ENCODE data around the gene ADM5. TPM values are rescaled to one million over a fixed set of nuclear protein-coding genes. Genes with fewer than 3 reads are reported as not detected.
"Not testable (repeated sequence)": the region's sequence is repeated elsewhere in the genome, so short reads cannot be mapped to it uniquely, and the experiment has no call there.

ADM5 gene
- total RNA-seq, 1 experiment from 2014 or later, result 1.4 TPM

GRCh38 chr19:49700563-49700962 lies 11.2 kb downstream of the ADM5 start:
- DNase-seq (ENCODE audit: low spot score), result no peak

- DNase-seq (ENCODE audit: low spot score), result no peak
Measured at GRCh38 chr19:49701271-49701786, 11.9 kb downstream of the ADM5 start.

DNA sequence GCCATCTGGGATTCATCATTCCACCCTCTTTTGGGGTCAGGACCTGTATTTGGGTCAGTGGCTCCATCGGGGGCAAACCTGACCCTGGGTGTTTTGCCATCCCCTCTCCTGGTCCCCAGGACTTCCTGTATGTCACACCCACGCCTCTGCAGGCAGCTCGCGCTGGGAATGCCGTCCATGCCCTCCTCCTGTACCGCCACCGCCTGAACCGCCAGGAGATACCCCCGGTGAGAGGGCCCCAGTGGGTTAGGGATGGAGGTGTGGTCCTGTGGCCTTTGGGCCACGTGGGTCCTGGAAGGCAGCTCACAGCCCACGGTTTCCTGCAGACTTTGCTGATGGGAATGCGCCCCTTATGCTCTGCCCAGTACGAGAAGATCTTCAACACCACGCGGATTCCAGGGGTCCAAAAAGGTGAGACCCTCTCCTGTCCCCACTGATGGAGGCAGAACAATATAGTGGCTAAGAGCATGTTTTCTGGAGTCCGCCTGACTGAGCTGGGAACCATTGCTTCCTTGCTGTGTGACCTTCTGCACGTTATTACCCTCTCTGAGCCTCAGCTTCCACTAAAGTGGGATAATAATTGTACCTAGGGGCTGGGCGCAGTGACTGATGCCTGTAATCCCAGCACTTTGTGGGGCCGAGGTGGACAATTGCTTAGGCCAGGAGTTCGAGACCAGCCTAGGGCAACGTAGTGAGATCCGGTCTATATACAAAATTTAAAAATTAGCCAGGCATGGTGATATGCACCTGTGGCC lies 15.7 kb downstream of the ADM5 start:
- no peak for DNase-seq (ENCODE audit: low spot score)

DNA sequence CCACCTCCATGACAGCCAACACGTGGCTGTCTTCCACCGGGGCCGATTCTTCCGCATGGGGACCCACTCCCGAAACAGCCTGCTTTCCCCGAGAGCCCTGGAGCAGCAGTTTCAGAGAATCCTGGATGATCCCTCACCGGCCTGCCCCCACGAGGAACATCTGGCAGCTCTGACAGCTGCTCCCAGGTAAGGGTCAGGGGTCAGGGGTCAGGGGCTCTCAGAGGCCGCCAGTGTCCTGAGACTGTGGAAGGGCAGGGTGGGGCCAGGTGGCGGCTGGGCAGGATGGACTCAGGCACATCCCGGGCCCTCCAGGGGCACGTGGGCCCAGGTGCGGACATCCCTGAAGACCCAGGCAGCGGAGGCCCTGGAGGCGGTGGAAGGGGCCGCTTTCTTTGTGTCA lies 16.5 kb downstream of the ADM5 start:
- no peak for DNase-seq (ENCODE audit: low spot score)

DNA sequence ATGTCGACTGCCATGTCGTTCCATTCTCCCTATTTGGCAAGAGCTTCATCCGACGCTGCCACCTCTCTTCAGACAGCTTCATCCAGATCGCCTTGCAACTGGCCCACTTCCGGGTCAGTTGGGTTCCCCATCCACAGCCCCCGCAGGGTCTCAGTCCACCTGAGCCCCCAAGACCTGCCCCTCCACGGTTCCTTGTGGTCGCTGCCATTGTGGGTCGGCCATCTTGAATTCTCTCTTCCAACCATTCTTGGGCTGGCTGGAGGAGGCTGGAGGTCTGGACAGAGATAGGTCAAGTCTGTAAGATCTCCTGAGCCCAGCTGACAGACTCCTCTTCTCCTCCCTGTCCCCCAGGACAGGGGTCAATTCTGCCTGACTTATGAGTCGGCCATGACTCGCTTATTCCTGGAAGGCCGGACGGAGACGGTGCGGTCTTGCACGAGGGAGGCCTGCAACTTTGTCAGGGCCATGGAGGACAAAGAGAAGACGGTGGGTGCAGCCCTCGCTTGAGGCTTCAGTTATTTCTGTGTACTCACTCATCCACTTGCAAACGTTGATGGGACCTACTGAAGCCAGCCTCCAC lies 21.1 kb downstream of the ADM5 start:
- no peak for DNase-seq (ENCODE audit: low spot score)

GRCh38 chr19:49712397-49712859 lies 23.0 kb downstream of the ADM5 start:
- DNase-seq (ENCODE audit: low spot score), result peak; percentile 56

DNA sequence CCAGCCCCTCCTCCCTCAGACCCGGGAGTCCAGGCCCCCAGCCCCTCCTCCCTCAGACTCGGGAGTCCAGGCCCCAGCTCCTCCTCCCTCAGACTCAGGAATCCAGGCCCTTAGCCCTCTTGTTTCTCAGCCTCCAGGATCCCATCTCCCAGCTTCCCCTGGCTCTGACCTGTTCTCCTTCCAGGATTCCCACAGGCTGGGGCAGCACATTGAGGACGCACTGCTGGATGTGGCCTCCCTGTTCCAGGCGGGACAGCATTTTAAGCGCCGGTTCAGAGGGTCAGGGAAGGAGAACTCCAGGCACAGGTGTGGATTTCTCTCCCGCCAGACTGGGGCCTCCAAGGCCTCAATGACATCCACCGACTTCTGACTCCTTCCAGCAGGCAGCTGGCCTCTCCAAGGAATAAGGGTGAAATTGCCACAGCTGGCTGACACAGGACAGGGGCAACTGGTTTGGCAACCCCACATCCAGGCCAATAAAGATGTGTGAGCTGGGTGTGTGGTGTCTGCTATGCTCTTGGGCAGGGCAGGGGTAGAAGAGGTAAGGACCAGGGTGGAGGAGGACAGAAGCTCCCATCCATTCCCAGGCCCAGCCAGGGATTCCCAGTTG lies 23.9 kb downstream of the ADM5 start:
- no peak for DNase-seq (ENCODE audit: low spot score)

DNA sequence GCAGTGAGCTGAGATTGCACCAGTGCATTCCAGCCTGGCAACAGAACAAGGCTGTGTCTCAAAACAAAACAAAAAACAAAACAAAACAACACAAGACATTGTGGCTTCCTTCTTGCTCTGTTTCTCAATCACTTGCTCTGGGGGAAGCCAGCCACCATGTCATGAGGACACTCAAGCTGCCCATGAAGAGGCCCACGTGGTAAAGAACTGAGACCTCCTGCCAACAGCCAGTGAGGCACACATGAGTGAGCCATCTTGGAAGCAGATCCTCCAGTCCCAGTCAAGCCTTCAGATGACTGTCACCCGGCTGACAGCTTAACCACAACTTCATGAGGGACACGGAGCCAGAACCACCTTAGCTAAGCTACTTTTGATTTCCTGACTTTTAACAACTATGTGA lies 26.8 kb downstream of the ADM5 start:
- no peak for DNase-seq (ENCODE audit: low spot score)

GRCh38 chr19:49718511-49718910 lies 29.1 kb downstream of the ADM5 start:
- no peak for DNase-seq (ENCODE audit: low spot score)

GRCh38 chr19:49718991-49719390 lies 29.6 kb downstream of the ADM5 start:
- no peak for DNase-seq (ENCODE audit: low spot score)

GRCh38 chr19:49719420-49719819 lies 30.0 kb downstream of the ADM5 start:
- not testable (repeated sequence) for DNase-seq (ENCODE audit: low spot score)

GRCh38 chr19:49727217-49728030 lies 38.0 kb downstream of the ADM5 start:
- no peak for DNase-seq (ENCODE audit: low spot score)

GRCh38 chr19:49730166-49730565 lies 40.8 kb downstream of the ADM5 start:
- no peak for DNase-seq (ENCODE audit: low spot score)

- no peak for DNase-seq (ENCODE audit: low spot score)
Measured at GRCh38 chr19:49738268-49738667, 48.9 kb downstream of the ADM5 start.

DNA sequence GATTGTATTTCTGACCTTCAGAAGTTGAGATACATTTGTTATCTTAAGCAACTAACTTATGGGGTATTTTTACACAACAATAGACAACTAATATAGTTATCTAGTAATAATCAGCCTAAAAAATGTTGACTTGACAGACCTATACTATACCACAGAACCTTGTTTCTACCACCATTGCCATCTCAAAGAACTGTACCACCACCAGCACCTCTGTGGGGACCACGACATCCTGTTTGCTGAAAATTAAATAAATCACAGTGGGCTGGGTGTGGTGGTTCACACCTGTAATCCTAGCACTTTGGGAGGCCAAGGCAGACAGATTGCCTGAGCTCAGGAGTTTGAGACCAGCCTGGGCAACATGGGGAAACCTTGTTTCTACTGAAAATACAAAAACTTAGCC lies 49.7 kb downstream of the ADM5 start:
- no peak for DNase-seq (ENCODE audit: low spot score)

DNA sequence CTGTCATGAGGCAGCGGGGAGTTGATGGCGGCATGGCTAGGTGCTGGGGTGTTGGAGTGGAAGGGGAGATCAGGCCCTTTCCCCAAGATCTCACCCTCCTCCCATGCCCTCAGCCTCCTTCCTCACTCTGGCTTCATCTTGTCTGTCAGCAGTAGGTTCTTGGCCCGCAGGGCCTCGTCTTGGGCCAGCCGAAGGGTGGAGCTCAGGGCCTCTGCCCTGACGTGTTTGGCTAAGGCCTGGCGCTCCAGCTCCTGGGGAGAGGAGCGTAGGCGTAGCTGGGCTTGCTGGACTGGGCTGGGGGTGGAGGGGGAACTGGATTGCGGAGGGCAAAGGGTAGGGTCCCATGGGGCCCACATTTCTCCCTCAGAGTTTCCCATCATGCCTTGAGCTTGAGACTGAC lies 50.5 kb downstream of the ADM5 start:
- no peak for DNase-seq (ENCODE audit: low spot score)

Other genes with a start within 250 kb of the ADM5 start
- gene SLC17A7, start 248.1 kb upstream of the ADM5 start, total RNA-seq (2014; rRNA removed; shearing (Covaris generic)), result 0.25 and 0.45 TPM in 2 replicates
- gene PIH1D1, start 237.8 kb upstream of the ADM5 start, total RNA-seq (2014; rRNA removed; shearing (Covaris generic)), result 99.2 and 113 TPM in 2 replicates
- gene ALDH16A1, start 236.4 kb upstream of the ADM5 start, total RNA-seq (2014; rRNA removed; shearing (Covaris generic)), result 17.0 and 25.7 TPM in 2 replicates
- 2.6 and 6.0 TPM in 2 replicates for gene FLT3LG, start 215.4 kb upstream of the ADM5 start, total RNA-seq (2014; rRNA removed; shearing (Covaris generic))
- 3,219 and 3,620 TPM in 2 replicates for gene RPL13A, start 202.0 kb upstream of the ADM5 start, total RNA-seq (2014; rRNA removed; shearing (Covaris generic))
- gene RPS11, start 193.2 kb upstream of the ADM5 start, total RNA-seq (2014; rRNA removed; shearing (Covaris generic)), result 6,191 and 6,227 TPM in 2 replicates
- gene FCGRT, start 176.9 kb upstream of the ADM5 start, total RNA-seq (2014; rRNA removed; shearing (Covaris generic)), result 2.3 and 2.7 TPM in 2 replicates
- 6.1 and 7.6 TPM in 2 replicates for gene RCN3, start 161.6 kb upstream of the ADM5 start, total RNA-seq (2014; rRNA removed; shearing (Covaris generic))
- 95.7 and 114 TPM in 2 replicates for gene NOSIP, start 109.0 kb upstream of the ADM5 start, total RNA-seq (2014; rRNA removed; shearing (Covaris generic))
- gene PRRG2, start 108.3 kb upstream of the ADM5 start, total RNA-seq (2014; rRNA removed; shearing (Covaris generic)), result 0.56 TPM in 1 of 2 replicates, not detected in the other
- gene PRR12, start 98.4 kb upstream of the ADM5 start, total RNA-seq (2014; rRNA removed; shearing (Covaris generic)), result 0.99 and 1.0 TPM in 2 replicates
- 21.5 and 22.7 TPM in 2 replicates for gene RRAS, start 49.5 kb upstream of the ADM5 start, total RNA-seq (2014; rRNA removed; shearing (Covaris generic))
- gene SCAF1, start 47.4 kb upstream of the ADM5 start, total RNA-seq (2014; rRNA removed; shearing (Covaris generic)), result 13.9 and 17.5 TPM in 2 replicates
- 123 and 133 TPM in 2 replicates for gene IRF3, start 23.7 kb upstream of the ADM5 start, total RNA-seq (2014; rRNA removed; shearing (Covaris generic))
- 9.0 and 14.8 TPM in 2 replicates for gene BCL2L12, start 23.7 kb upstream of the ADM5 start, total RNA-seq (2014; rRNA removed; shearing (Covaris generic))
- 629 and 716 TPM in 2 replicates for gene PRMT1, start 12.3 kb upstream of the ADM5 start, total RNA-seq (2014; rRNA removed; shearing (Covaris generic))
- 1.6 and 2.6 TPM in 2 replicates for gene CPT1C, start 1.5 kb downstream of the ADM5 start, total RNA-seq (2014; rRNA removed; shearing (Covaris generic))
- gene TSKS, start 73.7 kb downstream of the ADM5 start, total RNA-seq (2014; rRNA removed; shearing (Covaris generic)), result not detected in 2 replicates
- gene AP2A1, start 77.4 kb downstream of the ADM5 start, total RNA-seq (2014; rRNA removed; shearing (Covaris generic)), result 55.5 and 61.1 TPM in 2 replicates
- gene FUZ, start 123.7 kb downstream of the ADM5 start, total RNA-seq (2014; rRNA removed; shearing (Covaris generic)), result 26.2 and 31.7 TPM in 2 replicates
- gene MED25, start 128.7 kb downstream of the ADM5 start, total RNA-seq (2014; rRNA removed; shearing (Covaris generic)), result 16.1 TPM in 2 replicates
- 99.9 and 101 TPM in 2 replicates for gene PTOV1, start 161.6 kb downstream of the ADM5 start, total RNA-seq (2014; rRNA removed; shearing (Covaris generic))
- gene PNKP, start 178.0 kb downstream of the ADM5 start, total RNA-seq (2014; rRNA removed; shearing (Covaris generic)), result 20.5 and 22.7 TPM in 2 replicates
- gene AKT1S1, start 187.8 kb downstream of the ADM5 start, total RNA-seq (2014; rRNA removed; shearing (Covaris generic)), result 12.8 and 13.4 TPM in 2 replicates
- 2.6 and 6.8 TPM in 2 replicates for gene TBC1D17, start 188.1 kb downstream of the ADM5 start, total RNA-seq (2014; rRNA removed; shearing (Covaris generic))
- 0.15 TPM in 1 of 2 replicates, not detected in the other for gene IL4I1, start 207.3 kb downstream of the ADM5 start, total RNA-seq (2014; rRNA removed; shearing (Covaris generic))
- gene ATF5, start 239.6 kb downstream of the ADM5 start, total RNA-seq (2014; rRNA removed; shearing (Covaris generic)), result 16.0 and 19.0 TPM in 2 replicates
- 52.1 and 62.4 TPM in 2 replicates for gene NUP62, start 239.9 kb downstream of the ADM5 start, total RNA-seq (2014; rRNA removed; shearing (Covaris generic))

Data from H4 (cell line).